ENCODE measurements around the gene COL19A1. TPM values are rescaled to one million over a fixed set of nuclear protein-coding genes. Genes with fewer than 3 reads are reported as not detected.

Gene COL19A1
- polyA plus RNA-seq, 1 donor (not counting 4 experiments of a cell fraction or from before 2014, with no cell fraction given): not detected

GRCh38 chr6:69819138-69819537, 47.2 kb upstream of the COL19A1 start:
- H3K9me3 ChIP-seq (ENCODE audit: control insufficient read depth, low read depth, low read length): no peaks in the 10 kb centered on the region
- H3K4me3 ChIP-seq (ENCODE audit: control insufficient read depth in 2 of 3, extremely low read depth in 1 of 3, insufficient read depth in 2 of 3, low read depth in 1 of 3, low read length in 3 of 3): no peak overlapping the region
- dilution Hi-C loops (cut with MboI; ENCODE audit: extremely low pct_ligation_motif_present, low sequenced_read_pairs): no loop called here
- H3K4me2 ChIP-seq (ENCODE audit: control insufficient read depth, extremely low read depth, insufficient read depth, low read depth, low read length): no peak overlapping the region
- TF ChIP-seq CTCF (optimal IDR thresholded peaks at IDR 0.05 in 1 of 3, IDR thresholded peaks at IDR 0.05 in 1 of 3, conservative IDR thresholded peaks at IDR 0.05 in 1 of 3; ENCODE audit: extremely low read depth in 1 of 3, insufficient read depth in 2 of 3, low read length in 3 of 3): no peak
- no peak for TF ChIP-seq EZH2 (IDR thresholded peaks at IDR 0.05; ENCODE audit: low read length)
- no peak for DNase-seq (ENCODE audit: low read depth, low spot score)
- H4K20me1 ChIP-seq (ENCODE audit: control insufficient read depth, extremely low read depth, insufficient read depth, low read length): no peaks in the 10 kb centered on the region
- H3K79me2 ChIP-seq (ENCODE audit: control insufficient read depth, insufficient read depth, low read length): no peaks in the 10 kb centered on the region
- H3K4me1 ChIP-seq (ENCODE audit: control insufficient read depth, extremely low read depth, insufficient read depth, low read length): no peaks in the 10 kb centered on the region
- no peaks in the 10 kb centered on the region for H3K9me1 ChIP-seq (ENCODE audit: control insufficient read depth, extremely low read depth, insufficient read depth, low read length)
- no peaks in the 10 kb centered on the region for H3K27me3 ChIP-seq (ENCODE audit: control insufficient read depth, extremely low read depth, insufficient read depth, low read length)
- H2AFZ ChIP-seq (ENCODE audit: control insufficient read depth, low read length): no peak overlapping the region
- no peak overlapping the region for H3K27ac ChIP-seq (ENCODE audit: control insufficient read depth, insufficient read depth, low read length)
- H3K36me3 ChIP-seq (ENCODE audit: control insufficient read depth in 2 of 2, extremely low read depth in 1 of 2, insufficient read depth in 2 of 2, low read length in 2 of 2): no peaks in the 10 kb centered on the region
- no peak for FAIRE-seq
- no peak overlapping the region for H3K9ac ChIP-seq (ENCODE audit: control insufficient read depth, extremely low read depth, insufficient read depth, low read length)

- no peak overlapping the region for H3K4me3 ChIP-seq (ENCODE audit: control insufficient read depth in 2 of 3, extremely low read depth in 1 of 3, insufficient read depth in 2 of 3, low read depth in 1 of 3, low read length in 3 of 3)
- DNase-seq (ENCODE audit: low read depth, low spot score) (no peak), FAIRE-seq (no peak)
- no peaks in the 10 kb centered on the region for H3K4me1 ChIP-seq (ENCODE audit: control insufficient read depth, extremely low read depth, insufficient read depth, low read length)
- H2AFZ ChIP-seq (ENCODE audit: control insufficient read depth, low read length): no peak overlapping the region
- H4K20me1 ChIP-seq (ENCODE audit: control insufficient read depth, extremely low read depth, insufficient read depth, low read length): no peaks in the 10 kb centered on the region
- H3K27ac ChIP-seq (ENCODE audit: control insufficient read depth, insufficient read depth, low read length): no peak overlapping the region
- H3K9me1 ChIP-seq (ENCODE audit: control insufficient read depth, extremely low read depth, insufficient read depth, low read length): no peaks in the 10 kb centered on the region
- no peak overlapping the region for H3K9ac ChIP-seq (ENCODE audit: control insufficient read depth, extremely low read depth, insufficient read depth, low read length)
- no peaks in the 10 kb centered on the region for H3K9me3 ChIP-seq (ENCODE audit: control insufficient read depth, low read depth, low read length)
- H3K79me2 ChIP-seq (ENCODE audit: control insufficient read depth, insufficient read depth, low read length): no peaks in the 10 kb centered on the region
- no peaks in the 10 kb centered on the region for H3K27me3 ChIP-seq (ENCODE audit: control insufficient read depth, extremely low read depth, insufficient read depth, low read length)
- no peaks in the 10 kb centered on the region for H3K36me3 ChIP-seq (ENCODE audit: control insufficient read depth in 2 of 2, extremely low read depth in 1 of 2, insufficient read depth in 2 of 2, low read length in 2 of 2)
- no peak for TF ChIP-seq EZH2 (IDR thresholded peaks at IDR 0.05; ENCODE audit: low read length)
- TF ChIP-seq CTCF (optimal IDR thresholded peaks at IDR 0.05 in 1 of 3, IDR thresholded peaks at IDR 0.05 in 1 of 3, conservative IDR thresholded peaks at IDR 0.05 in 1 of 3; ENCODE audit: extremely low read depth in 1 of 3, insufficient read depth in 2 of 3, low read length in 3 of 3): no peak
- dilution Hi-C loops (cut with MboI; ENCODE audit: extremely low pct_ligation_motif_present, low sequenced_read_pairs): no loop called here
- H3K4me2 ChIP-seq (ENCODE audit: control insufficient read depth, extremely low read depth, insufficient read depth, low read depth, low read length): no peak overlapping the region
Observed at GRCh38 chr6:69820018-69820417, 46.3 kb upstream of the COL19A1 start.

Measured in keratinocyte (primary cell).